ENCODE data around the gene FABP6. TPM values are rescaled to one million over a fixed set of nuclear protein-coding genes. Genes with fewer than 3 reads are reported as not detected.
A peak's percentile ranks its signal among the peaks of the same experiment; 100 is the strongest.

FABP6 gene
- total RNA-seq, 2 donors from 2014 or later: not detected

GRCh38 chr5:160197341-160198144 is 31.8 kb upstream of the FABP6 start:
- no peak for DNase-seq

GRCh38 chr5:160198146-160198545 is 31.2 kb upstream of the FABP6 start:
- TF ChIP-seq, protein P1, sequence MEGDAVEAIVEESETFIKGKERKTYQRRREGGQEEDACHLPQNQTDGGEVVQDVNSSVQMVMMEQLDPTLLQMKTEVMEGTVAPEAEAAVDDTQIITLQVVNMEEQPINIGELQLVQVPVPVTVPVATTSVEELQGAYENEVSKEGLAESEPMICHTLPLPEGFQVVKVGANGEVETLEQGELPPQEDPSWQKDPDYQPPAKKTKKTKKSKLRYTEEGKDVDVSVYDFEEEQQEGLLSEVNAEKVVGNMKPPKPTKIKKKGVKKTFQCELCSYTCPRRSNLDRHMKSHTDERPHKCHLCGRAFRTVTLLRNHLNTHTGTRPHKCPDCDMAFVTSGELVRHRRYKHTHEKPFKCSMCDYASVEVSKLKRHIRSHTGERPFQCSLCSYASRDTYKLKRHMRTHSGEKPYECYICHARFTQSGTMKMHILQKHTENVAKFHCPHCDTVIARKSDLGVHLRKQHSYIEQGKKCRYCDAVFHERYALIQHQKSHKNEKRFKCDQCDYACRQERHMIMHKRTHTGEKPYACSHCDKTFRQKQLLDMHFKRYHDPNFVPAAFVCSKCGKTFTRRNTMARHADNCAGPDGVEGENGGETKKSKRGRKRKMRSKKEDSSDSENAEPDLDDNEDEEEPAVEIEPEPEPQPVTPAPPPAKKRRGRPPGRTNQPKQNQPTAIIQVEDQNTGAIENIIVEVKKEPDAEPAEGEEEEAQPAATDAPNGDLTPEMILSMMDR (IDR thresholded peaks at IDR 0.05): no peak
- H3K9ac ChIP-seq (ENCODE audit: low read depth in 2 of 2, low read length in 2 of 2): no peak overlapping the region
- peaks cover 6% of the 10 kb centered on the region for H3K4me1 ChIP-seq
- H3K4me3 ChIP-seq: no peak overlapping the region
- intact Hi-C loops (cut with DNase I): loop anchor here (2.0 to 5.0 kb wide), 3 partner anchors 147 to 193 kb away; no protein-coding TSS in a partner anchor
- no peak overlapping the region for H3K27ac ChIP-seq
- no peaks in the 10 kb centered on the region for H3K9me3 ChIP-seq
- DNase-seq: no peak
- no peaks in the 10 kb centered on the region for H3K36me3 ChIP-seq
- H3K27me3 ChIP-seq: no peaks in the 10 kb centered on the region

More at GRCh38 chr5:160197341-160198144, 31.8 kb upstream of the FABP6 start:
- no peak overlapping the region for H3K9ac ChIP-seq (ENCODE audit: low read depth in 2 of 2, low read length in 2 of 2)
- H3K27me3 ChIP-seq: no peaks in the 10 kb centered on the region
- H3K36me3 ChIP-seq: no peaks in the 10 kb centered on the region
- H3K27ac ChIP-seq: no peak overlapping the region
- no peaks in the 10 kb centered on the region for H3K9me3 ChIP-seq
- TF ChIP-seq, protein P1 (IDR thresholded peaks at IDR 0.05): no peak
- H3K4me3 ChIP-seq: no peak overlapping the region
- intact Hi-C loops (cut with DNase I): loop anchor here (2.0 to 5.0 kb wide), 3 partner anchors 147 to 193 kb away; no protein-coding TSS in a partner anchor
- H3K4me1 ChIP-seq: peaks cover 6% of the 10 kb centered on the region

GRCh38 chr5:160198841-160199409 is 30.4 kb upstream of the FABP6 start:
- Histone ChIP-seq H3K4me3 (peak overlapping the region; percentile 24), H3K27ac (no peak overlapping the region), H3K4me1 (peaks cover 6% of the 10 kb centered on the region), H3K9ac (ENCODE audit: low read depth in 2 of 2, low read length in 2 of 2) (no peak overlapping the region), H3K9me3 (no peaks in the 10 kb centered on the region), H3K27me3 (no peaks in the 10 kb centered on the region), H3K36me3 (no peaks in the 10 kb centered on the region)
- no peak for DNase-seq
- intact Hi-C loops (cut with DNase I): loop anchor here (2.0 to 5.0 kb wide), 3 partner anchors 146 to 192 kb away; no protein-coding TSS in a partner anchor
- TF ChIP-seq, protein P1 (IDR thresholded peaks at IDR 0.05): no peak

GRCh38 chr5:160199410-160199911 is 29.8 kb upstream of the FABP6 start:
- intact Hi-C loops (cut with DNase I): loop anchor here (2.0 to 5.0 kb wide), 3 partner anchors 145 to 191 kb away; no protein-coding TSS in a partner anchor
- H3K27me3 ChIP-seq: no peaks in the 10 kb centered on the region
- peaks cover 6% of the 10 kb centered on the region for H3K4me1 ChIP-seq
- peak overlapping the region; percentile 24 for H3K4me3 ChIP-seq
- H3K9me3 ChIP-seq: no peaks in the 10 kb centered on the region
- TF ChIP-seq, protein P1 (IDR thresholded peaks at IDR 0.05): peak; percentile 96
- H3K27ac ChIP-seq: no peak overlapping the region
- H3K36me3 ChIP-seq: no peaks in the 10 kb centered on the region
- peak overlapping the region; percentile 60 to 66 for H3K9ac ChIP-seq (ENCODE audit: low read depth in 2 of 2, low read length in 2 of 2)
- DNase-seq: peak; percentile 75

DNA sequence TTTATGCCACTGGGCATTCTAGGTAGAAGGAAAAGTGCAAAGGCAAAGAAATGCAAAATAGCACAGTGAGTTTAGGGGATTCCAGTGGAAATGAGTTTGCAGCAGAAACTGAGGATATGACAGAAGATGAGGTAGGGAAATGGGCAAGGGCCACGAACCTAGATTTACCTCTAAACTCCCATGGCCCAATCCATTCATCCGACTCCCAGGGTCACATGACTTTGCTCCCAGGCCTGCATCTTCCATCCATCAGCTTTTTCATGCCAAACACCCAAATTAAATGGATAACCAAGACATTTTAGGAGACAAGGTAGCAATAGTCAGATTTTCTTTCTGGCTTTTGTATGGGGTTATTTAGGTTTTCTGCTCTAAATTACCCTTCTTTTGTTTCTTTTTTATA is 22.2 kb upstream of the FABP6 start:
- Histone ChIP-seq H3K9me3 (no peaks in the 10 kb centered on the region), H3K4me1 (no peaks in the 10 kb centered on the region), H3K36me3 (no peaks in the 10 kb centered on the region), H3K4me3 (no peak overlapping the region), H3K27ac (no peak overlapping the region), H3K9ac (ENCODE audit: low read depth in 2 of 2, low read length in 2 of 2) (no peak overlapping the region), H3K27me3 (no peaks in the 10 kb centered on the region)
- TF ChIP-seq, protein P1 (IDR thresholded peaks at IDR 0.05): no peak
- intact Hi-C loops (cut with DNase I): no loop called here
- no peak for DNase-seq
